MG63 (cell line): ENCODE measurements around the gene HBB. TPM values are rescaled to one million over a fixed set of nuclear protein-coding genes. Genes with fewer than 3 reads are reported as not detected.
"Not testable (repeated sequence)": the region's sequence is repeated elsewhere in the genome, so short reads cannot be mapped to it uniquely, and the experiment has no call there.

Source experiments
- DNase-seq: peaks from one replicate; pipeline ENCODE4 v3.0.0-alpha.2; 2020
- H3K27me3 ChIP-seq: fragments of 250-450 bp; sonication (Bioruptor Pico); 2 replicates; pipeline ENCODE4 v1.5.1; 2020; ENCODE audit warnings: mild to moderate bottlenecking, moderate library complexity
- H3K36me3 ChIP-seq: fragments of 250-450 bp; sonication (Bioruptor Pico); 2 replicates; pipeline ENCODE4 v1.5.1; 2020; ENCODE audit warnings: mild to moderate bottlenecking, moderate library complexity
- H3K4me3 ChIP-seq: fragments of 250-450 bp; sonication (Bioruptor Pico); 2 replicates; pipeline ENCODE4 v1.5.1; 2020; ENCODE audit warnings: mild to moderate bottlenecking, moderate library complexity
- H3K9me3 ChIP-seq: fragments of 250-450 bp; sonication (Bioruptor Pico); 2 replicates; pipeline ENCODE4 v1.5.1; 2020; ENCODE audit warnings: mild to moderate bottlenecking, moderate library complexity
- total RNA-seq: library from RNA; depleted of rRNA; stranded (reverse); fragments of >200 nt; shearing (Covaris generic); gene quantifications from 2 replicates; pipeline ENCODE4 v1.2.3, GENCODE V29; 2014; ENCODE audit warnings: low replicate concordance; rRNA removed

HBB gene
- not detected in 2 replicates for total RNA-seq

DNA sequence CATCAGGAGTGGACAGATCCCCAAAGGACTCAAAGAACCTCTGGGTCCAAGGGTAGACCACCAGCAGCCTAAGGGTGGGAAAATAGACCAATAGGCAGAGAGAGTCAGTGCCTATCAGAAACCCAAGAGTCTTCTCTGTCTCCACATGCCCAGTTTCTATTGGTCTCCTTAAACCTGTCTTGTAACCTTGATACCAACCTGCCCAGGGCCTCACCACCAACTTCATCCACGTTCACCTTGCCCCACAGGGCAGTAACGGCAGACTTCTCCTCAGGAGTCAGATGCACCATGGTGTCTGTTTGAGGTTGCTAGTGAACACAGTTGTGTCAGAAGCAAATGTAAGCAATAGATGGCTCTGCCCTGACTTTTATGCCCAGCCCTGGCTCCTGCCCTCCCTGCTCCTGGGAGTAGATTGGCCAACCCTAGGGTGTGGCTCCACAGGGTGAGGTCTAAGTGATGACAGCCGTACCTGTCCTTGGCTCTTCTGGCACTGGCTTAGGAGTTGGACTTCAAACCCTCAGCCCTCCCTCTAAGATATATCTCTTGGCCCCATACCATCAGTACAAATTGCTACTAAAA is at the start of gene HBB:
Gene HBB, minus strand, starts transcription at position 340 of the 579 bp plus-strand sequence. Its CDS starts 50 bp downstream, at position 290.
- H3K4me3 ChIP-seq: no peak within 1 kb of the TSS
- DNase-seq: no peak
- H3K27me3 ChIP-seq: no peaks in the 10 kb centered on the region
- H3K9me3 ChIP-seq: no peaks in the 10 kb centered on the region
- no peaks in the 10 kb centered on the region for H3K36me3 ChIP-seq

DNA sequence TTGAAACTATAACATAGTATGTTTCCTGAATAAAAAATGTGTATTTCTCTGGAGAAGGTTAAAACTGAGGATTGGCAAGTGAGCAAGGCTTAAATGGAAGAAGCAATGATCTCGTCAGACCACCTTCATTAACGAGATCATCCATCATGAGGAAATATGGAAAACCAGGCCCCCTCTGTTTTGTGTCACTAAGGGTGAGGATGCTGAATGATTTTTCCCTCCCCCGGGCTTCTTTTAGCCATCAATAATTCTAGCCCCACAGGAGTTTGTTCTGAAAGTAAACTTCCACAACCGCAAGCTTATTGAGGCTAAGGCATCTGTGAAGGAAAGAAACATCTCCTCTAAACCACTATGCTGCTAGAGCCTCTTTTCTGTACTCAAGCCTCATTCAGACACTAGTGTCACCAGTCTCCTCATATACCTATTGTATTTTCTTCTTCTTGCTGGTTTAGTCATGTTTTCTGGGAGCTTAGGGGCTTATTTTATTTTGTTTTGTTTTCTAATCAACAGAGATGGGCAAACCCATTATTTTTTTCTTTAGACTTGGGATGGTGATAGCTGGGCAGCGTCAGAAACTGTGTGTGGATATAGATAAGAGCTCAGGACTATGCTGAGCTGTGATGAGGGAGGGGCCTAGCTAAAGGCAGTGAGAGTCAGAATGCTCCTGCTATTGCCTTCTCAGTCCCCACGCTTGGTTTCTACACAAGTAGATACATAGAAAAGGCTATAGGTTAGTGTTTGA is 48.7 kb upstream of the HBB start:
- DNase-seq: no peak
- Histone ChIP-seq H3K4me3 (no peak overlapping the region), H3K9me3 (no peaks in the 10 kb centered on the region), H3K36me3 (no peaks in the 10 kb centered on the region), H3K27me3 (no peaks in the 10 kb centered on the region)

DNA sequence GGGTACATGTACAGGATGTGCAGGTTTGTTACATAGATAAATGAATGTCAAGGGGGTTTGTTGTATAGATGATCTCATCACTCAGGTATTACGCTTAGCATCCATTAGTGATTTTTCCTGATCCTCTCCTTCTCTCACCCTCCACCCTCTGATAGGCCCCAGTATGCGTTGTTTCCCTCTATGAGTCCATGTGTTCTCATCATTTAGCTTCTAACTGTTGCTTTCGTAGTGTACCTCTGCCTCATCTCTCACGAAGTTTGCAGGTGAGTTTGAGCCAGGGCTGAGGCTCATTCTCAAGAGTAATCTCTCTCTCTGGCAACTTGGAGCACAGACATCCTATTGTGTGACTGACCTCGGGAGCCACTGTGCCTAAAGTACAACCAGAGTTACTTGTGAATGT is 47.5 kb upstream of the HBB start:
- no peak overlapping the region for H3K4me3 ChIP-seq

DNA sequence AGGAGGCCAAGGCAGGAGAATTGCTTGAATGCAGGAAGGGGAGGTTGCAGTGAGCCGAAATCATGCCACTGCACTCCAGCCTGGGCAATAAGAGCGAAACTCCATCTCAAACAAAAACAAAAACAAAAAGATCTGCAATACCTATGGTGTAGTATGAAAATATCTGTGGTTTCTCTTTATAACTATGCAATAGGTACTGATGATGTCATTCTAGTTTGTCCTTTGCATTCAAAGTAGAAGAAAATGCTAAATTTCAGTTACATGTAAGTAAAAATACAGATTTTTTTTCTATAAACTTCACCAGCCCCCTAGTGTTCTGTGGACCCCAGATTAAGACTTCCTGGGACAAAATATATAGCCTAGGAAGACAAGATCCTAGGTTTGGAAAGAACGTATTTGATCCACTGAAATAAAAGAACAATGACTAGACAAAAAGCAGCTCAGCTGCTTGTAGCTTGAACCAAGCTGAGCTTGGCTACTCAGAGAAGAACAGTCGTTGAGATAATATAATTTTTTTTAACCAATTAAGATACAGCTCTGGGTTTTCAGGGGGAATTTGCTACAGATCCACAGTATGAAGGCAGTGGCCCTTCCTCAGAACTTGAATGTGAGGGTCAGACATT is 45.6 kb upstream of the HBB start:
- Histone ChIP-seq H3K4me3 (no peak overlapping the region), H3K9me3 (no peaks in the 10 kb centered on the region), H3K27me3 (no peaks in the 10 kb centered on the region), H3K36me3 (no peaks in the 10 kb centered on the region)
- DNase-seq: no peak

More for the DNA sequence above, 47.5 kb upstream of the HBB start:
- no peaks in the 10 kb centered on the region for H3K9me3 ChIP-seq
- no peaks in the 10 kb centered on the region for H3K27me3 ChIP-seq
- no peak for DNase-seq
- no peaks in the 10 kb centered on the region for H3K36me3 ChIP-seq

DNA sequence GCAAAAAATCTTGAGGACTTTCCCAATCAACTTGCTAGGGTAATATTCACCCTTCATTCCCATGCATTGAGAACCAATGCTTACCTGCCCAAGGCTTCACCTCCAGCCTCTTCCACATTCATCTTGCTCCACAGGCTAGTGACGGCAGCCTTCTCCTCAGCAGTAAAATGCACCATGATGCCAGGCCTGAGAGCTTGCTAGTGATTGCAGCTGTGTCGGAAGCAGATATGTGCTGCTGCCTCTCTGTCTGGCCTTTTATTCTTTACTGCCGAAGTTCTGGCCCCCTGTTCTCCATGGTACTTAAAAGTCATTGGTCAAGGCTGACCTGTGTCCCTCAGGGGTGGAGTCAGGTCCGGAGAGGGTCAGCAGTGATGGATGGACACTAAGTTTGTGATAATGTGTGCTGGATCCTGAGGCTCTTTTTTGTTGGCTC is 42.9 kb upstream of the HBB start, which contains the start of gene HBE1:
Gene HBE1, minus strand, starts transcription at position 231 of the 433 bp plus-strand sequence. Its CDS starts 55 bp downstream, at position 176.
- no peak for DNase-seq
- Histone ChIP-seq H3K27me3 (no peaks in the 10 kb centered on the region), H3K4me3 (no peak within 1 kb of the TSS), H3K36me3 (no peaks in the 10 kb centered on the region), H3K9me3 (no peaks in the 10 kb centered on the region)

DNA sequence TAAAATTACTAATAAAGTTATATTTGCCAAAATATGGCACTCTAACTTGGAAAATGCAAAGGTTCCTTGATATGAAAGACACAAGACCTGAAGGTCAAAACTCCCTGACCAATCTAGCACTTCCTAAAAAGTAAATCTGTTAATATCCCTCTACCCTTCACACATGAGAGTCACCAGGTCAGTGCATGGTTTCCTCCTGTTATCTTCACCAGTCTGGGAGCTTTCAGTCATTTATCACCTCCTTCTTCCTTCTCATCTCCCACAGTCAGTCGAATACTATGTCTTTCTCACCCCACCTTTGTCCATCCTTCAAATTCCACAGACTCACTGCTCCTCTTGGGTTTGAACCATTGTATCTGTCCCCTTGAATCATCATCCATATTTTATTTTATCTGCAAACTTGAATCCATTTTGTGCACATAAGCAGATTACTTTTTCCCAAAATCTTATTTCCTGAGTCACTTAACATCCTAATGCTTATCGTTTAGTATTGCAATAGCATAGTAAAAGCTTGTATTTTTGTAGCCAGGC is 40.2 kb upstream of the HBB start:
- Histone ChIP-seq H3K9me3 (no peaks in the 10 kb centered on the region), H3K36me3 (no peaks in the 10 kb centered on the region), H3K27me3 (no peaks in the 10 kb centered on the region; the same call in 1 of the 2 replicates)

DNA sequence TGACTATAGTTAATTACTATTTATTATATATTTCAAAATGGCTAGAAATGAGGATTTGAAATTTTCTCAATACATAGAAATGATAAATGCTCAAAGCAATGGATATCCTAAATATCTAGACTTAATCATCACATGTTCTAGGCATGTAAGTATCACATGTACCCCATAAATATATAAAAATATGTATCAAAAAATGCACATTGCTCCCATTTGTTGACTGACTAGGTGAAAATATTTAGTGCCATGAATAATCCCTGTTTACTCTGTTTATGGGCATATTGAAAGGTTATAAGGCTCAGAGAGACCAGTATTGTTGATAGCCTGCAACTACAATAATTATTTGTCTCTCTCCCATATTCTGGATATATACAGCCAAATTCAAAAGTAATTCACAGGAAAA is 39.7 kb upstream of the HBB start:
- H3K9me3 ChIP-seq: no peaks in the 10 kb centered on the region
- no peak for DNase-seq
- H3K36me3 ChIP-seq: no peaks in the 10 kb centered on the region
- no peaks in the 10 kb centered on the region; the same call in 1 of the 2 replicates for H3K27me3 ChIP-seq
- no peak overlapping the region for H3K4me3 ChIP-seq

More for the DNA sequence above, 40.2 kb upstream of the HBB start:
- no peak overlapping the region for H3K4me3 ChIP-seq
- DNase-seq: no peak

DNA sequence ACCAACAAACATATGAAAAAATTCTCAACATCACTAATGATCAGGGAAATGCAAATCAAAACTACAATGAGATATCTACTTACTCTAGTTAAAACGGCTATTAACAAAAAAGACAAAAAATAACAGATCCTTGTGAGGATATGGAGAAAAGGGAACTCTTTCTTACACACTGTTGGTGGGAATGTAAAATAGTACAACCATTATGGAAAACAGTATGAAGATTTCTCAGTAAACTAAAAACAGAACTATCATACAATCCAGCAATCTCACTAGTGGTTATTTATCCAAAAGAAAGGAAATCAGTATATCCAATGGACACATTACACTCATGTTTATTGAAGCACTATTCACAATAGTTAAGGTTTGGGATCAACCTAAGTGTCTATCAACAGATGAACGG is 39.0 kb upstream of the HBB start:
- no peak for DNase-seq
- Histone ChIP-seq H3K27me3 (no peaks in the 10 kb centered on the region; the same call in 1 of the 2 replicates), H3K9me3 (no peaks in the 10 kb centered on the region), H3K4me3 (no peak overlapping the region), H3K36me3 (no peaks in the 10 kb centered on the region)

DNA sequence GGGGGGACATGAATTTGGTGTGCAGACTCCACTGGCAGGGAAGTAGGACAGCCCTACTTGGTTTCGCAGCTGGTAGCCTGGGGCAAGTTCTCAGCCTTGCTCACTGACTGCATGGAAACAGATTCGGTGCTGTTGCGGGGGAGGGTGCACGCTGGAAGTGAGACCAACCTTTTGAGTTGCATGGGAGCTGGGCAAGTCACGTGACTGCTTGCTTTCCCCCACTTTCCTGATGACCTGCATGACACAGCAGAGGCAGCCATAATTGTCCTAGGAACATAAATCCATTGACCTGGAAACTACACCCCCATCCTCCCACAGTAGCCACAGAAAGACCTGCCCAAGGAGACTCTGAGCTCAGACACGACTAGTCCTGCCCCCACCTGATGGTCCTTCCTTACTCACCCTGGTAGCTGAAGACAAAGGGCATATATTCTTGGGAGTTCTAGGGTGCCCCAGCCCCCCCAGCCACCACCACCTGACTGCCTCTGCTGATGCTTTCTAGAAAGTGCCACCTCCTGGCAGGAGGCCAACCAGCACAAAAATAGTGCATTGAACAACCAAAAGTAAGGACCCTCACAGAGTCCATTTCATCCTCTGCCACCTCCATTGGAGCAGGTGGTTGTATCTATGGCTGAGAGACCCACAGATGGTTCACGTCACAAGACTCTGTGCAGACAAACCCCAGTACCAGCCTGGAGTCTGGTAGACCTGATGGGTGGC is 31.8 kb upstream of the HBB start:
- Histone ChIP-seq H3K9me3 (peaks cover 2% of the 10 kb centered on the region; the same call in 1 of the 2 replicates), H3K36me3 (no peaks in the 10 kb centered on the region), H3K4me3 (no peak overlapping the region), H3K27me3 (no peaks in the 10 kb centered on the region)
- no peak for DNase-seq

DNA sequence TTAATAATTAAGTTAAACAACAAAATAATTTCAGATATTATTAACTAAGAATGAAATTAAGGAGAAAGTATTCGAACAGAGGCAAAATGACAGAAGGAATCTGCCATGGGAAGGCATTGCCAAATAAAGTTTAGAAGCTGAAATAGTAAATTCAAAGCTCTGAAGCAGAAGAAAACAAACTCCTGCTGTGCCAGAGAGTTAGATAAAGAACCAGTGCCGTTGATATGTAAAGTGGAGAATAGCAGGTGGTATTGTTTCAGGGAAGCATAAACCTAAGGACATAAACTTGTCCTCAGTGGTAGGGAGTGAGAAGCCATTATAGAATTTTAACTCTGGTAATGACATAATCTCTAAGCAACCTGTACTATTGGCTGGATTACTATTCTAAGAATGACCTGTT is 30.4 kb upstream of the HBB start:
- DNase-seq: no peak
- Histone ChIP-seq H3K36me3 (no peaks in the 10 kb centered on the region), H3K27me3 (no peaks in the 10 kb centered on the region), H3K4me3 (no peak overlapping the region), H3K9me3 (peaks cover 2% of the 10 kb centered on the region; the same call in 1 of the 2 replicates)

DNA sequence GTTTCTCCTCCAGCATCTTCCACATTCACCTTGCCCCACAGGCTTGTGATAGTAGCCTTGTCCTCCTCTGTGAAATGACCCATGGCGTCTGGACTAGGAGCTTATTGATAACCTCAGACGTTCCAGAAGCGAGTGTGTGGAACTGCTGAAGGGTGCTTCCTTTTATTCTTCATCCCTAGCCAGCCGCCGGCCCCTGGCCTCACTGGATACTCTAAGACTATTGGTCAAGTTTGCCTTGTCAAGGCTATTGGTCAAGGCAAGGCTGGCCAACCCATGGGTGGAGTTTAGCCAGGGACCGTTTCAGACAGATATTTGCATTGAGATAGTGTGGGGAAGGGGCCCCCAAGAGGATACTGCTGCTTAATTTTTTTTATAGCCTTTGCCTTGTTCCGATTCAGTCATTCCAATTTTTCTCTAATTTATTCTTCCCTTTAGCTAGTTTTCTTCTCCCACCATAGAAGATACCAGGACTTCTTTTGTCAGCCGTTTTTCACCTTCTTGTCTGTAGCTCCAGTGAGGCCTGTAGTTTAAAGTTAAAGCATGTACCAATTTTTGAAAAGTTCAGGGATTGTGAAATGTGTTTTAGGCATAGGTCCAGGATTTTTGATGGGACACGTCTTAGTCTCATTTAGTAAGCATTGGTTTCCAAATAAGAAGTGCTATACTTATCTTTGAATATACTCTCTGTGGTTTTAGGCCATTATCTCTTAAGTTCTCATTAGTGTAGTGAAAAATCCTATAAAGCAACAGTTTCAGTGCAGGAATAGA is 28.0 kb upstream of the HBB start, which contains the start of gene HBG2:
Gene HBG2, minus strand, starts transcription at position 136 of the 768 bp plus-strand sequence. Its CDS starts 53 bp downstream, at position 83.
- H3K4me3 ChIP-seq, DNase-seq, H3K27me3 ChIP-seq, H3K36me3 ChIP-seq, H3K9me3 ChIP-seq: not testable (repeated sequence)

DNA sequence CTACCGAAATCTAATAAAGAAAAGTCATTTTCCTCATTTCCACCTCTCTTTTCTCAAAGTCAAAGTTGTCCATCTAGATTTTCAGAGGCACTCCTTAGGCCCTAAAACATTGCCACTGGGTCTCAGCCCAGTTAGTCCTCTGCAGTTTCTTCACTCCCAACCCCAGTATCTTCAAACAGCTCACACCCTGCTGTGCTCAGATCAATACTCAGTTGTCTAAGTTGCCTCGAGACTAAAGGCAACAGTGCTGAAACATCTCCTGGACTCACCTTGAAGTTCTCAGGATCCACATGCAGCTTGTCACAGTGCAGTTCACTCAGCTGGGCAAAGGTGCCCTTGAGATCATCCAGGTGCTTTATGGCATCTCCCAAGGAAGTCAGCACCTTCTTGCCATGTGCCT is 27.2 kb upstream of the HBB start:
- H3K4me3 ChIP-seq, H3K36me3 ChIP-seq, DNase-seq, H3K27me3 ChIP-seq, H3K9me3 ChIP-seq: not testable (repeated sequence)

DNA sequence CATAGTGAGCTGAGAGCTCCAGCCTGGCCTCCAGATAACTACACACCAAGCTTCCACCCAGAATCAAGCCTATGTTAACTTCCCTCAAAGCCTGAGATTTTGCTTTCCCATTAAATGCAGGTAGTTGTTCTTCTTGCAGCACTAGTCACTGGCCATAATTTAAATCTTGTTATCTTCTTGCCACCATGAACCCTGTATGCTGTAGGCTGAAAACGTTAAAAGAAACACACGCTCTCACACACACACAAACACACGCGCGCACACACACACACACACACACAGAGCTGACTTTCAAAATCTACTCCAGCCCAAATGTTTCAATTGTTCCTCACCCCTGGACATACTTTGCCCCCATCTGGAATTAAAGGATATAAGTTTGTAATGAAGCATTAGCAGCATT is 26.6 kb upstream of the HBB start:
- not testable (repeated sequence) for H3K4me3 ChIP-seq, DNase-seq, H3K9me3 ChIP-seq, H3K36me3 ChIP-seq, H3K27me3 ChIP-seq

DNA sequence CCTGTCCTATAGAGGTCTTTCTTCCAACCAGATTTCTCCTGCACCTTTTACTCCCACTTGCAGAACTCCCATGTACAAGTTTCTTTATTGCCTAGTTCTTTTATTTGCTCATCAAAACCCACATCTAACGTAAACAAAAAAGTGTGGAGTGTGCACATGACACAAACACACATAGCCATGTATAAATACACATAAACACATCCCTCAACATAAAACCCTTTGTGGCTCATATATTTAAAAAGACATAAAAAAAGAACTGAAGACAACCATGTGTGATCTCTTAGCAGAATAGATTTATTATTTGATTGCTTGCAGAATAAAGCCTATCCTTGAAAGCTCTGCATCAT is 26.0 kb upstream of the HBB start:
- H3K36me3 ChIP-seq: no peaks in the 10 kb centered on the region
- no peak overlapping the region for H3K4me3 ChIP-seq
- H3K9me3 ChIP-seq: no peaks in the 10 kb centered on the region
- H3K27me3 ChIP-seq: no peaks in the 10 kb centered on the region
- no peak for DNase-seq

DNA sequence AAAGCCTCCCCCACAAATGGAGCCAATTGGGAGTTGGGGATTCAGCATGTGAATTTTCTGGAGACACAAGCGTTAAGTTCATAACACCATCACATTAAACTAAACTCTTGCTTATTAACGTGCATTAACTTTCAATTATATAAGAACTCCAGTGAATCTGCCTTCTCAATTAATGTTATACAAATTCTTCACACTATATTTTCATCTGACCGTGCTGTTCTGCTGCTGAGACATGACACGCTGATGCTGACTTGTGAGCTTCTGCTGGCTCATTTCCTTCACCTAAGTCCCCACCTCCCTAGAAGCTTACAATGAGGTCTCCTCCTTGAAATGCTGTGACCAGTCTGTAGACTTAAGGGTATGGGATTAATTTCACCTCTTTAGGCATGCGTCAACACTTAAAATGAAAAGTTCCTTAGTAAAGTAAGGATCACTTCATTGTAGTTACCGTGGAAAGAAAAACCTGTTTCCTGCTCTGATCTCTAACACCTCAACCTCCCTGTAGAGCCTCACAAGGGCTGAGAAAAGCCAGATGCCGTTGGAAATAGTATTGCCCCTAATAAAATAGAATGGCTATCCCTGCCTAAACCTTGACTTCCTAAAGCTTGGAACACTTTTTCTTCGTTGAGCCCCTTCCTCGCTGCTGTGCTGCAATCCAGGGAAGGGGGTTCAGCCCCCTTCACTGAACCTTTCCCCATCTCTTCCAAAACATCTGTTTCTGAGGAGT is 25.5 kb upstream of the HBB start:
- DNase-seq: no peak
- Histone ChIP-seq H3K36me3 (no peaks in the 10 kb centered on the region), H3K4me3 (no peak overlapping the region), H3K27me3 (no peaks in the 10 kb centered on the region), H3K9me3 (no peaks in the 10 kb centered on the region)
